PC-9 (cell line): ENCODE data around the gene SBSN. TPM values are rescaled to one million over a fixed set of nuclear protein-coding genes. Genes with fewer than 3 reads are reported as not detected.

Experiments
- BruUV-seq: library from RNA; stranded (reverse); fragments of 400-500 nt; replicated peaks from 2 replicates; lab custom pipeline; 2021; lab: Mats Ljungman, UMichigan
- CTCF ChIA-PET: fragments of 300-600 bp; sonication (Branson Sonifier 250); formaldehyde crosslinking; loops from one replicate; lab custom pipeline; 2022; ENCODE audit warnings: antibody characterized with exemption; lab: Charles Lee
- POLR2A ChIA-PET: fragments of 300-600 bp; sonication (Branson Sonifier 250); formaldehyde crosslinking; loops from one replicate; lab custom pipeline; 2022; ENCODE audit warnings: antibody characterized with exemption; ENCODE audit not compliant: unreplicated experiment; lab: Charles Lee
- DNase-seq, 2 experiments: peaks; one replicate each; pipeline versions ENCODE4 v3.0.0 to v3.0.0-alpha.2; 2015 to 2022; ENCODE audit warnings: mixed read lengths in 1 of 2
- H2AFZ ChIP-seq: fragments of 200-600 bp; sonication (generic); 2 replicates; pipeline ENCODE4 v1.8.1; 2017; ENCODE audit warnings: antibody characterized with exemption
- H3F3A ChIP-seq: fragments of 200-600 bp; sonication (generic); 2 replicates; pipeline ENCODE4 v1.8.1; 2017; ENCODE audit warnings: antibody characterized with exemption, mild to moderate bottlenecking, low read depth; ENCODE audit not compliant: insufficient read depth
- H3K27ac ChIP-seq: fragments of 200-600 bp; sonication (generic); 2 replicates; pipeline ENCODE4 v1.6.1; 2016; ENCODE audit warnings: mixed run types
- H3K27me3 ChIP-seq: fragments of 200-600 bp; sonication (generic); 2 replicates; pipeline ENCODE4 v1.6.1; 2016; ENCODE audit warnings: low read depth, mixed run types; ENCODE audit not compliant: insufficient read depth
- H3K36me3 ChIP-seq: fragments of 200-600 bp; sonication (generic); 2 replicates; pipeline ENCODE4 v1.6.1; 2016; ENCODE audit warnings: low read depth, mixed run types
- H3K4me1 ChIP-seq: fragments of 200-600 bp; sonication (generic); replicated peaks from 2 replicates; pipeline ENCODE4 v1.6.1; 2016; ENCODE audit warnings: mixed run types; ENCODE audit not compliant: insufficient read depth
- H3K4me2 ChIP-seq: fragments of 200-600 bp; sonication (generic); 2 replicates; pipeline ENCODE4 v1.6.1; 2017; ENCODE audit warnings: mixed run types
- H3K4me3 ChIP-seq: fragments of 200-600 bp; sonication (generic); 2 replicates; pipeline ENCODE4 v1.6.1; 2016; ENCODE audit warnings: mixed run types
- H3K79me2 ChIP-seq: fragments of 200-600 bp; sonication (generic); 2 replicates; pipeline ENCODE4 v1.6.1; 2017; ENCODE audit warnings: low read depth, mixed run types
- H3K9me2 ChIP-seq: fragments of 200-600 bp; sonication (generic); 2 replicates; pipeline ENCODE4 v1.8.1; 2017; ENCODE audit warnings: mild to moderate bottlenecking; ENCODE audit not compliant: insufficient read depth
- H3K9me3 ChIP-seq: fragments of 200-600 bp; sonication (generic); 2 replicates; pipeline ENCODE4 v1.8.1; 2016; ENCODE audit warnings: low read depth; ENCODE audit not compliant: insufficient read depth
- H4K20me1 ChIP-seq: fragments of 200-600 bp; sonication (generic); 2 replicates; pipeline ENCODE4 v1.8.1; 2017; ENCODE audit not compliant: insufficient read depth
- CTCF ChIP-seq: fragments of 200-600 bp; sonication (generic); conservative IDR thresholded peaks from 2 replicates; pipeline ENCODE4 v1.6.1; 2017; ENCODE audit warnings: mixed run types, antibody characterized with exemption, mild to moderate bottlenecking, moderate library complexity
- EZH2 ChIP-seq: fragments of 200-600 bp; sonication (generic); IDR thresholded peaks from 2 replicates; pipeline ENCODE4 v1.8.0; 2017; ENCODE audit warnings: antibody characterized with exemption, low read depth
- intact Hi-C: fragments of 100-400 bp; cut with micrococcal nuclease; formaldehyde crosslinking; loops from one replicate; pipeline ENCODE4 v1.10.0; 2022; ENCODE audit not compliant: unreplicated experiment
- total RNA-seq: library from RNA; stranded (reverse); gene quantifications from 2 replicates; pipeline ENCODE4 v1.2.3, GENCODE V29; 2021

The SBSN gene
- total RNA-seq, 1 experiment from 2014 or later: 0.76 TPM

- no peak for TF ChIP-seq EZH2
- TF ChIP-seq CTCF: no peak
- Histone ChIP-seq H3K9me2 (no peaks in the 10 kb centered on the region), H3K27ac (no peak overlapping the region), H3K4me1 (no peaks in the 10 kb centered on the region), H3K79me2 (no peaks in the 10 kb centered on the region), H3K4me2 (no peak overlapping the region), H3K4me3 (no peak overlapping the region), H4K20me1 (no peaks in the 10 kb centered on the region), H3K27me3 (peaks cover 20% of the 10 kb centered on the region), H3K36me3 (no peaks in the 10 kb centered on the region), H3F3A (no peaks in the 10 kb centered on the region; the same call in none of the 2 replicates), H2AFZ (no peak overlapping the region), H3K9me3 (no peaks in the 10 kb centered on the region)
- intact Hi-C loops: no loop called here
- POLR2A ChIA-PET: no interaction called here
- BruUV-seq: no TSS peak
- no peak for DNase-seq
- CTCF ChIA-PET: interaction anchor here (0.6 kb wide), 1 partner anchor 116 kb away, joined by 3 read pairs; no protein-coding TSS in a partner anchor
These were observed 28.9 kb upstream of the SBSN start for GRCh38 chr19:35556846-35557538.

DNA sequence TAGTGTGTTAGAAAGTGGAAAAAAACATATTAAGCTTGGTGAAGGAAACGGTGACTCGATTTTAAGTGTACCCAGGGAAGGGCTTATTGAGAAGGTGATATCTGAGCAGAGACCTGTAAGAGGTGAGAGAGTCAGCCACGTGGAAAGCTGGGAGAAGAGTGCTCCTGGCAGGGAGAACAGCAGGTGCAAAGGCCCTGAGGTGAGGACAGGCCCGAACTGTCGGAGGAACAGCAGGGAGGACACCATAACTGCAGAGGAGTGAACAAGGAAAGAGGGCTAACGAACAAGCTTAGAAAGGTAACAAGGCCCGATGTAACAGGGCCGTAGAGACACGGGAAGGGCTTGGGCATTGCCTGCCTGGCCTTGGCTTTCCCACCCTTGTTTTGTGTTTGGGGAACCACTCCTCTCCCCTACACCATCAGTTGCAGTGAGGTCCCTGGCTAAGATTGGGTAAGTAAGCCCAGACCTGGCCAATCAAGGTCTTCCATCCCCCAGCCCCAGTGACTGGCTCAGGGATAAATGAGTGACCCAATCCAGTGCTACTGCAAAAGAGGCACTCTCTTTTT is 28.0 kb upstream of the SBSN start:
- H4K20me1 ChIP-seq: no peaks in the 10 kb centered on the region
- ChIA-PET CTCF (no interaction called here), POLR2A (interaction anchor here (0.6 kb wide), 1 partner anchor 197 kb away, joined by 4 read pairs; no protein-coding TSS in a partner anchor)
- H3K27me3 ChIP-seq: peaks cover 12% of the 10 kb centered on the region
- DNase-seq: no peak
- intact Hi-C loops: no loop called here
- TF ChIP-seq CTCF (no peak), EZH2 (no peak)
- no peaks in the 10 kb centered on the region for H3K4me1 ChIP-seq
- H2AFZ ChIP-seq: no peak overlapping the region
- no peaks in the 10 kb centered on the region for H3K79me2 ChIP-seq
- H3K27ac ChIP-seq: no peak overlapping the region
- no peaks in the 10 kb centered on the region for H3K9me3 ChIP-seq
- H3K4me2 ChIP-seq: no peak overlapping the region
- H3F3A ChIP-seq: no peaks in the 10 kb centered on the region; the same call in none of the 2 replicates
- H3K36me3 ChIP-seq: no peaks in the 10 kb centered on the region
- H3K4me3 ChIP-seq: no peak overlapping the region
- H3K9me2 ChIP-seq: no peaks in the 10 kb centered on the region
- no TSS peak for BruUV-seq

- Histone ChIP-seq H3K79me2 (no peaks in the 10 kb centered on the region), H3K9me3 (no peaks in the 10 kb centered on the region), H3K27me3 (peaks cover 9% of the 10 kb centered on the region), H4K20me1 (no peaks in the 10 kb centered on the region), H3K4me2 (no peak overlapping the region), H3K27ac (no peak overlapping the region), H3K36me3 (no peaks in the 10 kb centered on the region), H3K9me2 (no peaks in the 10 kb centered on the region), H3F3A (no peaks in the 10 kb centered on the region; the same call in none of the 2 replicates), H3K4me3 (no peak overlapping the region), H2AFZ (no peak overlapping the region), H3K4me1 (no peaks in the 10 kb centered on the region)
- ChIA-PET CTCF (no interaction called here), POLR2A (no interaction called here)
- DNase-seq: peak in 1 of 2 experiments; percentile 48
- TF ChIP-seq EZH2 (no peak), CTCF (peak; percentile 63)
- no TSS peak for BruUV-seq
- intact Hi-C loops: loop anchor here (1.0 kb wide), 2 partner anchors 138 to 161 kb away; no protein-coding TSS in a partner anchor
These were observed 27.3 kb upstream of the SBSN start for GRCh38 chr19:35555301-35556005.
